HepG2 (cell line): ENCODE data around the gene C1orf141. TPM values are rescaled to one million over a fixed set of nuclear protein-coding genes. Genes with fewer than 3 reads are reported as not detected.

Experiments used
- ATAC-seq: fragments of 200-7000 bp; cut with Tn5 transposase; 3 replicates; pipeline ENCODE4 v1.9.1; 2020; ENCODE audit warnings: mild to moderate bottlenecking, moderate library complexity
- BruUV-seq: library from RNA; stranded (reverse); fragments of 400-500 nt; replicated peaks from 2 replicates; lab custom pipeline; 2021; lab: Mats Ljungman, UMichigan
- CTCF ChIA-PET: fragments of 300-600 bp; formaldehyde crosslinking; extraction: SDS; loops from one replicate; lab custom pipeline; 2021; ENCODE audit warnings: low total read pairs, inconsistent platforms, low intra/inter-chr PET ratio; lab: Yijun Ruan, JAX
- POLR2A ChIA-PET: fragments of 350-600 bp; sonication (Branson Sonifier 250); formaldehyde crosslinking; loops from one replicate; lab custom pipeline; 2020; ENCODE audit warnings: antibody characterized with exemption, inconsistent platforms; lab: Yijun Ruan, JAX
- DNase-seq: peaks from one replicate; pipeline ENCODE4 v3.0.0-alpha.2; 2015; ENCODE audit warnings: low spot score
- FAIRE-seq: peaks from 3 replicates; lab custom pipeline; 2011; peaks lifted over from hg19 to GRCh38; lab: Jason Lieb, UNC
- H2AFZ ChIP-seq: one replicate; pipeline ENCODE4 v1.6.1; 2011; ENCODE audit warnings: low read length, inconsistent platforms
- H3K27ac ChIP-seq: fragments of 300-600 bp; 3 replicates; pipeline ENCODE4 v1.8.0; 2011; ENCODE audit warnings: mixed run types, mild to moderate bottlenecking, mixed read lengths, low read length, inconsistent platforms; ENCODE audit not compliant: insufficient read depth; ENCODE audit errors: extremely low read length
- H3K27me3 ChIP-seq, 2 experiments: fragments of 200-600 bp in 1 of 2; 2 replicates in 1 of 2; 3 replicates in 1 of 2; pipeline versions ENCODE4 v1.6.0 to v1.8.0; 2011; ENCODE audit warnings: low read length in 2 of 2, mild to moderate bottlenecking in 2 of 2, moderate library complexity in 2 of 2, inconsistent platforms in 1 of 2; ENCODE audit not compliant: insufficient read depth in 2 of 2, control insufficient read depth in 1 of 2
- H3K36me3 ChIP-seq, 2 experiments: fragments of 200-600 bp in 1 of 2; replicated peaks in 1 of 2; 2 replicates in 1 of 2; 3 replicates in 1 of 2; pipeline versions ENCODE4 v1.5.1 to v1.8.0; 2011; ENCODE audit warnings: low read length in 2 of 2, inconsistent platforms in 1 of 2; ENCODE audit not compliant: insufficient read depth in 2 of 2, control insufficient read depth in 1 of 2
- H3K4me1 ChIP-seq: 2 replicates; pipeline ENCODE4 v1.5.1; 2012; ENCODE audit warnings: low read length, inconsistent platforms; ENCODE audit not compliant: insufficient read depth
- H3K4me2 ChIP-seq: 2 replicates; pipeline ENCODE4 v1.6.0; 2011; ENCODE audit warnings: low read depth, low read length, inconsistent platforms
- H3K4me3 ChIP-seq, 3 experiments: fragments of 200-600 bp in 1 of 3; sonication (generic), shearing (Covaris generic) in 1 of 3; replicated peaks in 1 of 3; 2 replicates each; pipeline ENCODE4 v1.5.1; 2011 to 2016; ENCODE audit warnings: low read length in 3 of 3, inconsistent platforms in 2 of 3, low read depth in 2 of 3, mild to moderate bottlenecking in 2 of 3, control low read depth in 1 of 3, mixed read lengths in 1 of 3; ENCODE audit not compliant: insufficient read depth in 1 of 3
- H3K79me2 ChIP-seq: one replicate; pipeline ENCODE4 v1.6.1; 2011; ENCODE audit warnings: low read length, inconsistent platforms; ENCODE audit not compliant: insufficient read depth
- H3K9ac ChIP-seq: 2 replicates; pipeline ENCODE4 v1.6.0; 2011; ENCODE audit warnings: mild to moderate bottlenecking, low read depth, low read length, inconsistent platforms; ENCODE audit not compliant: insufficient read depth
- H3K9me3 ChIP-seq: 2 replicates; pipeline ENCODE4 v1.5.1; 2012; ENCODE audit warnings: mild to moderate bottlenecking, low read length
- H4K20me1 ChIP-seq: 2 replicates; pipeline ENCODE4 v1.6.0; 2011; ENCODE audit warnings: inconsistent platforms, mild to moderate bottlenecking, low read length, moderate library complexity; ENCODE audit not compliant: insufficient read depth
- BCL6 ChIP-seq: IDR thresholded peaks from 2 replicates; pipeline ENCODE4 v1.6.1; 2016; ENCODE audit warnings: missing genetic modification reagents, missing compliant biosample characterization
- GABPA ChIP-seq, 2 experiments: IDR thresholded peaks; 2 replicates each; pipeline ENCODE4 v1.6.1; 2011 to 2016; ENCODE audit warnings: low read depth in 2 of 2, low read length in 1 of 2, missing biosample characterization in 1 of 2, missing genetic modification characterization in 1 of 2
- HCFC1 ChIP-seq: fragments of 150-350 bp; IDR thresholded peaks from 2 replicates; pipeline ENCODE4 v1.6.1; 2014; ENCODE audit warnings: low read depth, low read length
- KLF16 ChIP-seq, 2 experiments: sonication (generic) in 1 of 2; formaldehyde crosslinking in 1 of 2; IDR thresholded peaks; 2 replicates each; pipeline versions ENCODE4 v1.6.1 to v1.8.0; 2016 to 2023; ENCODE audit warnings: missing genetic modification reagents in 2 of 2, missing compliant biosample characterization in 1 of 2
- ZNF256 ChIP-seq: sonication (generic); formaldehyde crosslinking; conservative IDR thresholded peaks from 2 replicates; pipeline ENCODE4 v1.4.0; 2020; ENCODE audit warnings: missing genetic modification reagents
- ZNF367 ChIP-seq: sonication (generic); formaldehyde crosslinking; IDR thresholded peaks from 2 replicates; pipeline ENCODE4 v1.4.0; 2020; ENCODE audit warnings: missing genetic modification reagents, borderline replicate concordance
- ZNF468 ChIP-seq: sonication (generic); formaldehyde crosslinking; IDR thresholded peaks from 2 replicates; pipeline ENCODE4 v1.8.0; 2022; ENCODE audit warnings: mild to moderate bottlenecking, moderate library complexity, missing genetic modification reagents
- ZNF484 ChIP-seq: sonication (generic); formaldehyde crosslinking; IDR thresholded peaks from 2 replicates; pipeline ENCODE4 v1.5.1; 2020; ENCODE audit warnings: mild to moderate bottlenecking, low read depth, missing genetic modification reagents, borderline replicate concordance
- ZNF839 ChIP-seq: sonication (generic); formaldehyde crosslinking; IDR thresholded peaks from 2 replicates; pipeline ENCODE4 v1.4.0; 2020; ENCODE audit warnings: missing genetic modification reagents, mild to moderate bottlenecking, borderline replicate concordance
- ZSCAN22 ChIP-seq: sonication (generic); formaldehyde crosslinking; IDR thresholded peaks from 2 replicates; pipeline ENCODE4 v1.4.0; 2020; ENCODE audit warnings: mild to moderate bottlenecking, missing genetic modification reagents
- WGBS: methylation state at CpG from one replicate; pipeline ENCODE4 v1.1.6; 2017; ENCODE audit warnings: low lambda C conversion rate; 5-methylcytosine and 5-hydroxymethylcytosine counted together
- in situ Hi-C: cut with HindIII; loops from 2 replicates; pipeline ENCODE4 v1.10.0; 2017; ENCODE audit warnings: low pct_unique_long_range_greater_than_20kb; ENCODE audit not compliant: extremely low pct_ligation_motif_present
- intact Hi-C: fragments of 100-400 bp; cut with micrococcal nuclease; formaldehyde crosslinking; loops from one replicate; pipeline ENCODE4 v1.10.0; 2022; ENCODE audit not compliant: unreplicated experiment
- polyA plus RNA-seq, 8 experiments: library from polyadenylated mRNA; depleted of rRNA in 3 of 8; stranded (reverse) in 7 of 8; unstranded in 1 of 8; fragments of >200 nt; fragmentation: Illumina TruSeq in 4 of 8; extraction: Trizol in 4 of 8; gene quantifications; 2 replicates each; pipeline versions ENCODE4 v1.2.1 to v1.2.3, GENCODE V29; 2011 to 2016; ENCODE audit warnings: low read depth in 4 of 8, missing spikeins in 1 of 8, mixed read lengths in 1 of 8; ENCODE audit not compliant: insufficient read depth in 1 of 8
- total RNA-seq, 5 experiments: library from RNA; depleted of rRNA; stranded (reverse); fragments of >200 nt; fragmentation: Illumina TruSeq; extraction: Trizol; gene quantifications; 2 replicates each; pipeline ENCODE4 v1.2.3, GENCODE V29; 2016; ENCODE audit warnings: low read depth in 1 of 5
- TF ChIP-seq, protein P1 (sequence below): sonication (generic); formaldehyde crosslinking; IDR thresholded peaks from 2 replicates; pipeline ENCODE4 v1.5.0; 2020; ENCODE audit warnings: mild to moderate bottlenecking, missing genetic modification reagents, moderate library complexity

Gene C1orf141
- total and polyA plus RNA-seq, 2 of the 13 experiments (the other 11 are each of a cell fraction or from before 2014, with no cell fraction given), result not detected

DNA sequence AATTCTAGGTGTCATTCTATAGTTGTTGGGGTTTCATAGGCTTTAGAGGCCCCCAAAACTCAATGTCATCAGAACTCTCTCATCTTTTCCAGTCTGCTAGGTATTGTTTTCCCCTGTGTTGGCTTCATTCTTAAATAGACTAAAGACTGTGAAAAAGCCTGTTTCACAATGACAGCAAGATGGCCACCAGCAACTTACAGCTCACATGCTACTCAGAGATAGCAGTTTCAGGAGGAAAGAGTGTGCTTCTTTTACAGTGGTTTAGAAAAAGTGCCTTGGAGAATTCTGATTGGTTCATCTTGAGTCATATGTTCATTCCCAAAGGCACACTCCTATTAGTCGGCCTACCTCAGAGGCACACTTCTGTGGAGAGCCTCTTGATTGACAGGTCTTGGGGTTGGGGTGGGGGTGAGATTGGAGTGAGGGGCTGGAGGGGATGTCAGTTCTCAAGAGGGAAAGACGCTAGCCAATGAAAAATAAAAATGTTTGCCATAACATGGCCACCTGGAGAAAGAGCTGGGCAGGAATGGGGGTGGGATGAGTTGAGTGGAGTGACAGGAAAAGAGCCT, 40.0 kb upstream of the C1orf141 start:
- CTCF ChIA-PET, result no interaction called here
- H3K27me3 ChIP-seq, result no peaks in the 10 kb centered on the region
- TF ChIP-seq, protein P1, sequence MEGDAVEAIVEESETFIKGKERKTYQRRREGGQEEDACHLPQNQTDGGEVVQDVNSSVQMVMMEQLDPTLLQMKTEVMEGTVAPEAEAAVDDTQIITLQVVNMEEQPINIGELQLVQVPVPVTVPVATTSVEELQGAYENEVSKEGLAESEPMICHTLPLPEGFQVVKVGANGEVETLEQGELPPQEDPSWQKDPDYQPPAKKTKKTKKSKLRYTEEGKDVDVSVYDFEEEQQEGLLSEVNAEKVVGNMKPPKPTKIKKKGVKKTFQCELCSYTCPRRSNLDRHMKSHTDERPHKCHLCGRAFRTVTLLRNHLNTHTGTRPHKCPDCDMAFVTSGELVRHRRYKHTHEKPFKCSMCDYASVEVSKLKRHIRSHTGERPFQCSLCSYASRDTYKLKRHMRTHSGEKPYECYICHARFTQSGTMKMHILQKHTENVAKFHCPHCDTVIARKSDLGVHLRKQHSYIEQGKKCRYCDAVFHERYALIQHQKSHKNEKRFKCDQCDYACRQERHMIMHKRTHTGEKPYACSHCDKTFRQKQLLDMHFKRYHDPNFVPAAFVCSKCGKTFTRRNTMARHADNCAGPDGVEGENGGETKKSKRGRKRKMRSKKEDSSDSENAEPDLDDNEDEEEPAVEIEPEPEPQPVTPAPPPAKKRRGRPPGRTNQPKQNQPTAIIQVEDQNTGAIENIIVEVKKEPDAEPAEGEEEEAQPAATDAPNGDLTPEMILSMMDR (CRISPR knock-in tag), result no peak
- TF ChIP-seq BCL6 (no peak), ZNF484 (CRISPR knock-in tag) (no peak), ZNF256 (CRISPR knock-in tag) (no peak), ZNF839 (no peak), HCFC1 (no peak), ZNF367 (CRISPR knock-in tag) (no peak), ZSCAN22 (no peak), GABPA (IDR thresholded peaks at IDR 0.05; ENCODE audit: low read depth, low read length) (no peak), GABPA (CRISPR knock-in tag; IDR thresholded peaks at IDR 0.05; ENCODE audit: low read depth) (no peak), ZNF468 (CRISPR knock-in tag) (no peak), KLF16 (CRISPR knock-in tag; IDR thresholded peaks at IDR 0.05) (no peak)

More for the DNA sequence above, 40.0 kb upstream of the C1orf141 start:
- no peak overlapping the region for H3K4me3 ChIP-seq
- 21% methylated on average over 2 of the region's 2 CpGs for WGBS
- H2AFZ ChIP-seq, result no peak overlapping the region
- no peak for ATAC-seq
- no peaks in the 10 kb centered on the region for H3K9me3 ChIP-seq
- H3K9ac ChIP-seq, result no peak overlapping the region
- peaks cover 21% of the 10 kb centered on the region for H3K4me1 ChIP-seq
- no peaks in the 10 kb centered on the region for H3K79me2 ChIP-seq
- POLR2A ChIA-PET, result no interaction called here
- no TSS peak for BruUV-seq
- no peak overlapping the region for H3K27ac ChIP-seq
- no peaks in the 10 kb centered on the region for H4K20me1 ChIP-seq
- H3K36me3 ChIP-seq, result no peaks in the 10 kb centered on the region
- in situ Hi-C loops (no loop called here), intact Hi-C loops (no loop called here)
- no peak for DNase-seq
- no peak overlapping the region for H3K4me2 ChIP-seq
- no peak for FAIRE-seq
